Neural cell (in vitro differentiated cells): ENCODE measurements around the gene PAX6. TPM values are rescaled to one million over a fixed set of nuclear protein-coding genes. Genes with fewer than 3 reads are reported as not detected.

Experiments
- H2AFZ ChIP-seq: fragments of 200-600, 300-800 bp; sonication (generic), shearing (Covaris generic); 2 replicates; pipeline ENCODE4 v1.6.0; 2014; ENCODE audit warnings: low read depth, mild to moderate bottlenecking, antibody characterized with exemption, low read length, moderate library complexity
- H3F3A ChIP-seq: fragments of 200-600 bp; shearing (Covaris generic); 2 replicates; pipeline ENCODE4 v1.6.1; 2016; ENCODE audit warnings: mild to moderate bottlenecking, moderate library complexity, mixed read lengths, antibody characterized with exemption, low read length; ENCODE audit not compliant: insufficient read depth, poor library complexity, severe bottlenecking
- H3K27ac ChIP-seq: fragments of 200-600, 300-800 bp; sonication (generic), shearing (Covaris generic); 2 replicates; pipeline ENCODE4 v1.5.1; 2014; ENCODE audit warnings: mild to moderate bottlenecking, low read length, moderate library complexity
- H3K27me3 ChIP-seq: fragments of 300-800, 200-600 bp; sonication (generic), shearing (Covaris generic); 2 replicates; pipeline ENCODE4 v1.6.0; 2014; ENCODE audit warnings: mild to moderate bottlenecking, low read depth, low read length, moderate library complexity; ENCODE audit not compliant: insufficient read depth
- H3K36me3 ChIP-seq: fragments of 300-800, 200-600 bp; sonication (generic), shearing (Covaris generic); 2 replicates; pipeline ENCODE4 v1.5.1; 2014; ENCODE audit warnings: mild to moderate bottlenecking, antibody characterized with exemption, low read length, moderate library complexity; ENCODE audit not compliant: insufficient read depth
- H3K4me2 ChIP-seq: fragments of 300-800, 200-600 bp; sonication (generic), shearing (Covaris generic); 2 replicates; pipeline ENCODE4 v1.6.0; 2014; ENCODE audit warnings: mild to moderate bottlenecking, low read length
- H3K4me3 ChIP-seq: fragments of 300-800, 200-600 bp; sonication (generic), shearing (Covaris generic); 2 replicates; pipeline ENCODE4 v1.5.1; 2014; ENCODE audit warnings: mild to moderate bottlenecking, low read length, moderate library complexity
- H3K79me2 ChIP-seq: fragments of 200-600 bp; shearing (Covaris generic); replicated peaks from 2 replicates; pipeline ENCODE4 v1.6.0; 2014; ENCODE audit warnings: mild to moderate bottlenecking, low read length, moderate library complexity; ENCODE audit not compliant: insufficient read depth
- H3K9ac ChIP-seq: fragments of 300-800, 200-600 bp; sonication (generic), shearing (Covaris generic); 2 replicates; pipeline ENCODE4 v1.6.1; 2016; ENCODE audit warnings: mild to moderate bottlenecking, low read length, mixed read lengths
- H3K9me2 ChIP-seq: fragments of 200-600 bp; shearing (Covaris generic); 2 replicates; pipeline ENCODE4 v1.6.1; 2016; ENCODE audit warnings: mild to moderate bottlenecking, low read length, mixed read lengths; ENCODE audit not compliant: insufficient read depth
- H3K9me3 ChIP-seq: fragments of 200-600, 300-800 bp; sonication (generic), shearing (Covaris generic); 2 replicates; pipeline ENCODE4 v1.6.1; 2016; ENCODE audit warnings: mild to moderate bottlenecking, mixed run types, low read length, moderate library complexity, mixed read lengths
- H4K20me1 ChIP-seq: fragments of 200-600 bp; shearing (Covaris generic); 2 replicates; pipeline ENCODE4 v1.6.1; 2016; ENCODE audit warnings: mild to moderate bottlenecking, mixed run types; ENCODE audit not compliant: insufficient read depth
- EP300 ChIP-seq: fragments of 450-650 bp; conservative IDR thresholded peaks from 2 replicates; pipeline ENCODE4 v1.6.1; 2014; ENCODE audit warnings: antibody characterized with exemption, mild to moderate bottlenecking, moderate library complexity; ENCODE audit not compliant: poor library complexity, severe bottlenecking
- EZH2 ChIP-seq: fragments of 200-600, 300-800 bp; shearing (Covaris generic), sonication (generic); IDR thresholded peaks from 2 replicates; pipeline ENCODE4 v1.6.1; 2014; ENCODE audit warnings: antibody characterized with exemption, low read length, borderline replicate concordance, mild to moderate bottlenecking; ENCODE audit not compliant: insufficient read depth, poor library complexity, severe bottlenecking
- MXI1 ChIP-seq: fragments of 450-650 bp; conservative IDR thresholded peaks from 2 replicates; pipeline ENCODE4 v1.6.1; 2014; ENCODE audit warnings: antibody characterized with exemption, mild to moderate bottlenecking; ENCODE audit not compliant: poor library complexity, severe bottlenecking
- POLR2AphosphoS5 ChIP-seq: IDR thresholded peaks from 2 replicates; pipeline ENCODE4 v1.6.1; 2012
- RAD21 ChIP-seq: fragments of 450-650 bp; conservative IDR thresholded peaks from 2 replicates; pipeline ENCODE4 v1.6.1; 2014; ENCODE audit warnings: antibody characterized with exemption, mild to moderate bottlenecking, moderate library complexity
- SMC3 ChIP-seq: fragments of 450-650 bp; conservative IDR thresholded peaks from 2 replicates; pipeline ENCODE4 v1.6.1; 2014; ENCODE audit warnings: antibody characterized with exemption, mild to moderate bottlenecking, moderate library complexity; ENCODE audit not compliant: poor library complexity
- TAF1 ChIP-seq: IDR thresholded peaks from 2 replicates; pipeline ENCODE4 v1.6.1; 2012; ENCODE audit warnings: low read depth
- polyA minus RNA-seq: library from RNA; depleted of rRNA, polyadenylated mRNA; stranded (reverse); fragments of >200 nt; gene quantifications from 2 replicates; pipeline ENCODE4 v1.2.3, GENCODE V29; 2014
- polyA plus RNA-seq: library from polyadenylated mRNA; depleted of rRNA; stranded (reverse); fragments of >200 nt; gene quantifications from 2 replicates; pipeline ENCODE4 v1.2.3, GENCODE V29; 2014
- TF ChIP-seq, protein P1 (sequence below): fragments of 450-650 bp; IDR thresholded peaks from 2 replicates; pipeline ENCODE4 v1.5.1; 2014; ENCODE audit warnings: antibody characterized with exemption, mild to moderate bottlenecking, moderate library complexity; ENCODE audit not compliant: poor library complexity, severe bottlenecking
- TF ChIP-seq, protein P2 (sequence below): IDR thresholded peaks from 2 replicates; pipeline ENCODE4 v1.6.1; 2012; ENCODE audit warnings: borderline replicate concordance

Gene PAX6
- polyA plus RNA-seq (72.6 and 74.7 TPM in 2 replicates), polyA minus RNA-seq (65.7 and 69.8 TPM in 2 replicates)

DNA sequence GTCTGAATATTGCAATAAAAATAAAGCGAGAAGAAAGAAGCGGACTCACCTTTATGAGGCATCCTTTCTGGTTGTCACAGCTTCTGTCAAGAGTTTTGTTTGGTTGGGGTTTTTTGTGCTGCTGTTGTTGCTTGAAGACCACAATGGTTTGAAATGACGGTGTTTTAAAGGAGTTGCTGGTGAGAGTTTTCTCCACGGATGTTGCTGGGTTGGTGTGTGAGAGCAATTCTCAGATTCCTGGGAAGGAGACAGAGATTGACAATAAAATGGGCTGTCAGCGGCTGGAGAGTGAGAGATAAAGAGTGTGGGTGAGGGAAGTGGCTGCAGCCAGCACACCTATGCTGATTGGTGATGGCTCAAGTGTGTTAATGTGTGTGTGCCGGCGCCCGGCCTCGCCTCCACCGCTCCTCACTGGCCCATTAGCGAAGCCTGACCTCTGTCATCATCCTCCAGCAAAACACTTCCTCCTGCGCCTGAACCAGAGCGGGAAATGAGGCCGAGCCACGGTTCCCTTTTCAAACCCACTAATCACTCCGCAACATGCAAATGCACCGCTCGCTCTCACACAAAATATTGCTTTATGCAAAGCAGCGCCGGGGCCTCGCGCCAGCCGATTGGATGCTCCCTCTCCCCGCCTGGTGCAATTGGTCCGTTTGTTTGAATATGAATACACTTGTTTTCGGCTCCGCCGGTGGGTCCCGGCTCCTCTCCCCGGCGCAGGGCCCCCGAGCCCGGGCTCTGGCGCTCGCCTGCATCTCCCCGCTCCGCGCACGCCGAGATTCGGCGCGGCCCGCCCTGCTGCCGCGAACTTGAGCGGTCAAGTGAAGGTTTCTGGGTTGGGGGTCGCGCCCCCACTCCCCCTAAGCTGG, at the start of gene PAX6:
Gene PAX6, minus strand, starts transcription at position 544 of the 869 bp plus-strand sequence. CDS start 4,911 bp downstream, outside the sequence.
- H3K4me3 ChIP-seq, result peak within 1 kb of the TSS; percentile 97
- H3K4me2 ChIP-seq, result peak within 1 kb of the TSS; percentile 72
- H3K27me3 ChIP-seq, result peaks cover 70% of the 10 kb centered on the region
- H3K9me3 ChIP-seq, result no peaks in the 10 kb centered on the region
- H3F3A ChIP-seq, result peaks cover 12% of the 10 kb centered on the region
- peak; percentile 45 for TF ChIP-seq MXI1
- peak; percentile 57 for TF ChIP-seq POLR2AphosphoS5
- TF ChIP-seq SMC3, result peak; percentile 51
- TF ChIP-seq TAF1, result no peak
- no peak for TF ChIP-seq EZH2
- TF ChIP-seq, protein P1, sequence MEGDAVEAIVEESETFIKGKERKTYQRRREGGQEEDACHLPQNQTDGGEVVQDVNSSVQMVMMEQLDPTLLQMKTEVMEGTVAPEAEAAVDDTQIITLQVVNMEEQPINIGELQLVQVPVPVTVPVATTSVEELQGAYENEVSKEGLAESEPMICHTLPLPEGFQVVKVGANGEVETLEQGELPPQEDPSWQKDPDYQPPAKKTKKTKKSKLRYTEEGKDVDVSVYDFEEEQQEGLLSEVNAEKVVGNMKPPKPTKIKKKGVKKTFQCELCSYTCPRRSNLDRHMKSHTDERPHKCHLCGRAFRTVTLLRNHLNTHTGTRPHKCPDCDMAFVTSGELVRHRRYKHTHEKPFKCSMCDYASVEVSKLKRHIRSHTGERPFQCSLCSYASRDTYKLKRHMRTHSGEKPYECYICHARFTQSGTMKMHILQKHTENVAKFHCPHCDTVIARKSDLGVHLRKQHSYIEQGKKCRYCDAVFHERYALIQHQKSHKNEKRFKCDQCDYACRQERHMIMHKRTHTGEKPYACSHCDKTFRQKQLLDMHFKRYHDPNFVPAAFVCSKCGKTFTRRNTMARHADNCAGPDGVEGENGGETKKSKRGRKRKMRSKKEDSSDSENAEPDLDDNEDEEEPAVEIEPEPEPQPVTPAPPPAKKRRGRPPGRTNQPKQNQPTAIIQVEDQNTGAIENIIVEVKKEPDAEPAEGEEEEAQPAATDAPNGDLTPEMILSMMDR, result no peak
- TF ChIP-seq RAD21, result peak; percentile 44
- peak; percentile 80 for TF ChIP-seq EP300
- TF ChIP-seq, protein P2, sequence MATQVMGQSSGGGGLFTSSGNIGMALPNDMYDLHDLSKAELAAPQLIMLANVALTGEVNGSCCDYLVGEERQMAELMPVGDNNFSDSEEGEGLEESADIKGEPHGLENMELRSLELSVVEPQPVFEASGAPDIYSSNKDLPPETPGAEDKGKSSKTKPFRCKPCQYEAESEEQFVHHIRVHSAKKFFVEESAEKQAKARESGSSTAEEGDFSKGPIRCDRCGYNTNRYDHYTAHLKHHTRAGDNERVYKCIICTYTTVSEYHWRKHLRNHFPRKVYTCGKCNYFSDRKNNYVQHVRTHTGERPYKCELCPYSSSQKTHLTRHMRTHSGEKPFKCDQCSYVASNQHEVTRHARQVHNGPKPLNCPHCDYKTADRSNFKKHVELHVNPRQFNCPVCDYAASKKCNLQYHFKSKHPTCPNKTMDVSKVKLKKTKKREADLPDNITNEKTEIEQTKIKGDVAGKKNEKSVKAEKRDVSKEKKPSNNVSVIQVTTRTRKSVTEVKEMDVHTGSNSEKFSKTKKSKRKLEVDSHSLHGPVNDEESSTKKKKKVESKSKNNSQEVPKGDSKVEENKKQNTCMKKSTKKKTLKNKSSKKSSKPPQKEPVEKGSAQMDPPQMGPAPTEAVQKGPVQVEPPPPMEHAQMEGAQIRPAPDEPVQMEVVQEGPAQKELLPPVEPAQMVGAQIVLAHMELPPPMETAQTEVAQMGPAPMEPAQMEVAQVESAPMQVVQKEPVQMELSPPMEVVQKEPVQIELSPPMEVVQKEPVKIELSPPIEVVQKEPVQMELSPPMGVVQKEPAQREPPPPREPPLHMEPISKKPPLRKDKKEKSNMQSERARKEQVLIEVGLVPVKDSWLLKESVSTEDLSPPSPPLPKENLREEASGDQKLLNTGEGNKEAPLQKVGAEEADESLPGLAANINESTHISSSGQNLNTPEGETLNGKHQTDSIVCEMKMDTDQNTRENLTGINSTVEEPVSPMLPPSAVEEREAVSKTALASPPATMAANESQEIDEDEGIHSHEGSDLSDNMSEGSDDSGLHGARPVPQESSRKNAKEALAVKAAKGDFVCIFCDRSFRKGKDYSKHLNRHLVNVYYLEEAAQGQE, result peak; percentile 80
- H3K9me2 ChIP-seq, result no peaks in the 10 kb centered on the region
- no peaks in the 10 kb centered on the region for H3K36me3 ChIP-seq
- H2AFZ ChIP-seq, result no peak within 1 kb of the TSS
- H3K27ac ChIP-seq, result peak within 1 kb of the TSS; percentile 73
- H4K20me1 ChIP-seq, result no peaks in the 10 kb centered on the region
- H3K79me2 ChIP-seq, result peaks cover 39% of the 10 kb centered on the region
- H3K9ac ChIP-seq, result peak within 1 kb of the TSS; percentile 77

DNA sequence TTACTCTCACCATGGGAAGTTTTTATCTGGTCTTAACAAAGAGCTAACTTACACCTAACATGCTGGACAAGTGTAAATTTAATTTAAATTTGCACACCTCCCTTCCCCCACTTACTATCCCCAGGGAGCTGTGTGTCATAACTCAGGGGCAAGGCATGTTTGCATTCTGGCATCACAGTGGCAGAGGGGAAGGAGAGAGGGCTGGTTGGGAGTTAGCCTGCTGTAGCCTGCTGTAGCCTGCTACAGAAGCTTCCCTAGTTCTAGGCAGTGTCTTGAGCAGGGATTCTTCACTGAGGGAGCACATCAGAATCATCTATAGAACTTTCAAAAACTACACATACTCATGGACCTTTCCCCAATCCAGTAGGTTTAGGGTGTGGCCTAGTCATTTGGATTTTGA, 49.3 kb upstream of the PAX6 start:
- Histone ChIP-seq H3K9me2 (no peaks in the 10 kb centered on the region), H3K27ac (no peak overlapping the region), H3K4me3 (no peak overlapping the region), H2AFZ (no peak overlapping the region), H3K79me2 (no peaks in the 10 kb centered on the region), H4K20me1 (no peaks in the 10 kb centered on the region), H3K36me3 (no peaks in the 10 kb centered on the region), H3F3A (no peaks in the 10 kb centered on the region), H3K4me2 (no peak overlapping the region), H3K9ac (no peak overlapping the region), H3K27me3 (no peaks in the 10 kb centered on the region), H3K9me3 (no peaks in the 10 kb centered on the region)
- TF ChIP-seq, protein P1, result no peak
- TF ChIP-seq EZH2 (no peak), MXI1 (no peak)
